Endothelial cell of umbilical vein (primary cell): Measurements from ENCODE around the gene UST. TPM values are rescaled to one million over a fixed set of nuclear protein-coding genes. Genes with fewer than 3 reads are reported as not detected.
A peak's percentile ranks its signal among the peaks of the same experiment; 100 is the strongest.

Experiments used
- BruUV-seq: library from RNA; stranded (reverse); fragments of 400-500 nt; replicated peaks from 2 replicates; lab custom pipeline; 2021; lab: Mats Ljungman, UMichigan
- CTCF ChIA-PET: fragments of 300-600, 350-600 bp; sonication (Branson Sonifier 250); formaldehyde crosslinking; loops from one replicate; lab custom pipeline; 2021; ENCODE audit warnings: antibody characterized with exemption, inconsistent platforms; lab: Charles Lee
- POLR2A ChIA-PET: fragments of 300-600, 350-600 bp; sonication (Branson Sonifier 250); formaldehyde crosslinking; loops from one replicate; lab custom pipeline; 2021; ENCODE audit warnings: antibody characterized with exemption, inconsistent platforms; lab: Charles Lee
- DNase-seq: peaks from one replicate; pipeline ENCODE4 v3.0.0-alpha.2; 2011; ENCODE audit warnings: low read depth, low spot score
- FAIRE-seq: peaks from 2 replicates; lab custom pipeline; 2011; peaks lifted over from hg19 to GRCh38; lab: Jason Lieb, UNC
- H2AFZ ChIP-seq: 2 replicates; pipeline ENCODE4 v1.6.0; 2012; ENCODE audit warnings: low read depth, low read length, control low read depth, inconsistent platforms
- H3K27ac ChIP-seq: 2 replicates; pipeline ENCODE4 v1.5.1; 2011; ENCODE audit warnings: low read depth, mild to moderate bottlenecking, control low read depth, low read length, moderate library complexity; ENCODE audit not compliant: insufficient read depth
- H3K27me3 ChIP-seq, 2 experiments: 2 replicates each; pipeline versions ENCODE4 v1.6.0 to v1.6.1; 2011; ENCODE audit warnings: low read length in 2 of 2, mixed read lengths in 1 of 2; ENCODE audit not compliant: control insufficient read depth in 2 of 2, insufficient read depth in 2 of 2
- H3K36me3 ChIP-seq, 2 experiments: 2 replicates in 1 of 2; 3 replicates in 1 of 2; pipeline ENCODE4 v1.5.1; 2011; ENCODE audit warnings: low read length in 2 of 2, mild to moderate bottlenecking in 1 of 2, moderate library complexity in 1 of 2; ENCODE audit not compliant: control insufficient read depth in 2 of 2, insufficient read depth in 2 of 2; ENCODE audit errors: extremely low read depth in 1 of 2
- H3K4me1 ChIP-seq: 3 replicates; pipeline ENCODE4 v1.5.1; 2011; ENCODE audit warnings: mild to moderate bottlenecking, low read length; ENCODE audit not compliant: control insufficient read depth, insufficient read depth; ENCODE audit errors: extremely low read depth
- H3K4me2 ChIP-seq: 2 replicates; pipeline ENCODE4 v1.6.1; 2011; ENCODE audit warnings: low read length, control low read depth, mixed read lengths; ENCODE audit not compliant: insufficient read depth
- H3K4me3 ChIP-seq, 3 experiments: fragments of 200-600 bp in 1 of 3; sonication (generic), shearing (Covaris generic) in 1 of 3; replicated peaks in 1 of 3; 2 replicates each; pipeline ENCODE4 v1.5.1; 2011 to 2016; ENCODE audit warnings: control low read depth in 3 of 3, low read length in 3 of 3, mild to moderate bottlenecking in 2 of 3, inconsistent platforms in 1 of 3, low read depth in 1 of 3, moderate library complexity in 1 of 3; ENCODE audit not compliant: insufficient read depth in 1 of 3
- H3K79me2 ChIP-seq: 2 replicates; pipeline ENCODE4 v1.6.0; 2012; ENCODE audit warnings: low read length, inconsistent platforms; ENCODE audit not compliant: control insufficient read depth, insufficient read depth
- H3K9ac ChIP-seq: replicated peaks from 2 replicates; pipeline ENCODE3; 2011; ENCODE audit warnings: low read length, control low read depth; ENCODE audit not compliant: insufficient read depth; ENCODE audit errors: extremely low read depth
- H3K9me1 ChIP-seq: replicated peaks from 3 replicates; pipeline ENCODE4 v1.6.0; 2011; ENCODE audit warnings: mild to moderate bottlenecking, low read length; ENCODE audit not compliant: control insufficient read depth, insufficient read depth; ENCODE audit errors: extremely low read depth
- H3K9me3 ChIP-seq: replicated peaks from 2 replicates; pipeline ENCODE4 v1.5.1; 2012; ENCODE audit warnings: low read length, inconsistent platforms; ENCODE audit not compliant: control insufficient read depth, insufficient read depth
- H4K20me1 ChIP-seq: replicated peaks from 2 replicates; pipeline ENCODE3; 2011; ENCODE audit warnings: mild to moderate bottlenecking, low read length; ENCODE audit not compliant: control insufficient read depth, insufficient read depth; ENCODE audit errors: extremely low read depth
- CTCF ChIP-seq, 2 donors: IDR thresholded peaks; 1 replicate in 1 of 2; 2 replicates in 1 of 2; pipeline ENCODE4 v1.5.1; 2011; ENCODE audit warnings: low read length in 2 of 2, mild to moderate bottlenecking in 2 of 2, moderate library complexity in 2 of 2, control low read depth in 1 of 2, inconsistent platforms in 1 of 2, low read depth in 1 of 2; ENCODE audit not compliant: insufficient read depth in 1 of 2; ENCODE audit errors: extremely low read depth in 1 of 2
- EZH2 ChIP-seq: IDR thresholded peaks from 2 replicates; pipeline ENCODE4 v1.6.1; 2012; ENCODE audit warnings: borderline replicate concordance, low read depth, mild to moderate bottlenecking, moderate library complexity, low read length, inconsistent platforms; ENCODE audit not compliant: severe bottlenecking
- FOS ChIP-seq: IDR thresholded peaks from 2 replicates; pipeline ENCODE4 v1.6.1; 2011; ENCODE audit warnings: mild to moderate bottlenecking, low read length, moderate library complexity, borderline replicate concordance; ENCODE audit not compliant: insufficient read depth
- GATA2 ChIP-seq: IDR thresholded peaks from 2 replicates; pipeline ENCODE4 v1.7.0; 2011; ENCODE audit warnings: low read depth, mild to moderate bottlenecking, moderate library complexity, mixed read lengths, low read length; ENCODE audit not compliant: insufficient read length, insufficient read depth
- JUN ChIP-seq: IDR thresholded peaks from 2 replicates; pipeline ENCODE4 v1.6.1; 2011; ENCODE audit warnings: borderline replicate concordance, low read depth; ENCODE audit not compliant: insufficient read length, insufficient read depth
- MAX ChIP-seq: IDR thresholded peaks from 2 replicates; pipeline ENCODE4 v1.6.1; 2011; ENCODE audit not compliant: insufficient read depth, insufficient read length
- MYC ChIP-seq: IDR thresholded peaks from one replicate; pipeline ENCODE4 v1.6.1; 2011; ENCODE audit warnings: mild to moderate bottlenecking, low read depth, low read length
- POLR2A ChIP-seq: IDR thresholded peaks from 2 replicates; pipeline ENCODE4 v1.6.1; 2012; ENCODE audit warnings: low read depth, mild to moderate bottlenecking, control low read depth, low read length
- POLR2AphosphoS5 ChIP-seq: IDR thresholded peaks from 2 replicates; pipeline ENCODE4 v1.6.1; 2012; ENCODE audit warnings: low read depth, mild to moderate bottlenecking, control low read depth, low read length, moderate library complexity; ENCODE audit not compliant: insufficient read depth
- dilution Hi-C: fragments of 300-500 bp; cut with MboI; formaldehyde crosslinking; loops from one replicate; pipeline ENCODE4 v1.15.0; 2019; ENCODE audit warnings: low sequenced_read_pairs; ENCODE audit not compliant: extremely low pct_ligation_motif_present
- intact Hi-C: fragments of 100-400 bp; cut with micrococcal nuclease; formaldehyde crosslinking; loops from one replicate; pipeline ENCODE4 v1.10.0; 2022
- polyA plus RNA-seq, 4 experiments: library from polyadenylated mRNA; depleted of rRNA in 3 of 4; stranded (reverse) in 3 of 4; unstranded in 1 of 4; fragments of >200 nt; gene quantifications; 2 replicates each; pipeline versions ENCODE4 v1.2.1 to v1.2.3, GENCODE V29; 2011 to 2012; ENCODE audit warnings: missing spikeins in 1 of 4
- total RNA-seq: library from RNA; stranded (reverse); gene quantifications from 2 replicates; pipeline ENCODE4 v1.2.3, GENCODE V29; 2021

UST gene
- total and polyA plus RNA-seq, 2 donors (not counting 3 experiments of a cell fraction or from before 2014, with no cell fraction given) = 0.26 to 0.84 TPM

GRCh38 chr6:149014631-149015534 lies 268.1 kb downstream of the UST start:
- no peak overlapping the region for H3K27ac ChIP-seq
- H2AFZ ChIP-seq = no peak overlapping the region
- BruUV-seq = no TSS peak
- no peak overlapping the region for H3K4me2 ChIP-seq
- H4K20me1 ChIP-seq = no peaks in the 10 kb centered on the region
- H3K4me1 ChIP-seq = no peaks in the 10 kb centered on the region
- POLR2A ChIA-PET = no interaction called here
- H3K9ac ChIP-seq = no peak overlapping the region
- dilution Hi-C loops (no loop called here), intact Hi-C loops (no loop called here)
- peak; percentile 28 for TF ChIP-seq FOS
- no peak for TF ChIP-seq POLR2A
- H3K36me3 ChIP-seq = no peaks in the 10 kb centered on the region
- FAIRE-seq = no peak
- H3K4me3 ChIP-seq = no peak overlapping the region
- DNase-seq = no peak
- H3K79me2 ChIP-seq = no peaks in the 10 kb centered on the region
- H3K27me3 ChIP-seq = peaks cover 0 to 1% of the 10 kb centered on the region in 2 experiments
- H3K9me1 ChIP-seq = no peaks in the 10 kb centered on the region
- no peaks in the 10 kb centered on the region for H3K9me3 ChIP-seq
- CTCF ChIA-PET = interaction anchor here (2.1 kb wide), 1 partner anchor 14 kb away, joined by 6 read pairs; no protein-coding TSS in a partner anchor

DNA sequence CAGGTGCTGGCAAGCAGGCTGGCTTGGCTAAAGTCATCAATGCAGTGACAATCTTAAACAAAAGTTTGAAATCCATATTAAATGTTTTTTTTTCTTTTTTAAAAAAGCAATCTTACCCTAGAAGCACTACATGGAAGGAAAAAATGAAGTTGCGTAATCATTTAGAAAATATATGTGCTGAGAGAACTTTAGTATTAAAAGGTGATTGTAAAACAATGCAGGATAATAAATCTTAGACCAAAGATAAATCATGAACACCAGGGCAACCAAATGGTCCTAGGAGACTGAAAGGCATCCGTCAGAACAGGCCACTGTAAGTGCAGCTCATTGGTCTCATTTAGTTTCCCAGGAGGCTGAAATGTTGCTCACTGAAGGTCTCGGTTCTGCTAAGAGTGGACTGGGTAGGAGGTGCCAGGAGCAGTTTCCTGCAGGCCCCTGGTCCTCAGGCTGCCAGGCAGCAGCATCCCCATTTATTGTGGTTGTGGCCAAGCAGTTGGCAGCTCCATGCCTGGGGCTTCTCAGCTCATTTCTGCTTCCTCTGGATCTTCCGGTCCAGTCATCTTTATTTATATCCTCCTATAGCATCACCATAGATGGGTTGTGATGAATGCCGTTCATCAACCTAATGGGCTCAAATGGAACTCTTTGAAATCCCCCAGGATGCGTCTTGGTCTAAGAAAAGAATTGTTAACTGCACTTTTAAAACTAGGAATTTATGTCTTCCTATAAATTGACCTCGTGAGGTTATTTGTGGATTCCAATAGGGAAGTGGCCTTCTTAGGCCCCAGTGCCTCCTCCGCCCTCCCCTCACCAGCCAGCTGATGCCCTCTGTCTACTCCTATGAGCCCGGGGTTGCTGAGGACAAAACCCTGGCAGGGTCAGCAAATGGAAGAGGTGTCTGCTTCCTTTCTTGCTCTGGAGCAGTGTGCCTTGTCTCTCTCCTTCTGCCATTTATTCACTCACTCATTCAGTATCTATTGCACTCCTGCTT lies 269.0 kb downstream of the UST start:
- BruUV-seq = no TSS peak
- intact Hi-C loops (no loop called here), dilution Hi-C loops (no loop called here)
- Histone ChIP-seq H3K4me3 (no peak overlapping the region), H2AFZ (no peak overlapping the region), H3K4me2 (no peak overlapping the region), H3K9me1 (no peaks in the 10 kb centered on the region), H3K79me2 (no peaks in the 10 kb centered on the region), H3K9me3 (no peaks in the 10 kb centered on the region), H4K20me1 (no peaks in the 10 kb centered on the region), H3K27me3 (peaks cover 0 to 1% of the 10 kb centered on the region in 2 experiments), H3K4me1 (no peaks in the 10 kb centered on the region), H3K36me3 (no peaks in the 10 kb centered on the region), H3K27ac (no peak overlapping the region), H3K9ac (no peak overlapping the region)
- FAIRE-seq (no peak), DNase-seq (no peak)
- ChIA-PET POLR2A (no interaction called here), CTCF (interaction anchor here (2.1 kb wide), 1 partner anchor 13 kb away, joined by 6 read pairs; no protein-coding TSS in a partner anchor)
- TF ChIP-seq MYC (no peak), GATA2 (no peak), POLR2A (no peak), EZH2 (no peak), FOS (no peak), CTCF (IDR thresholded peaks at IDR 0.05; ENCODE audit: extremely low read depth in 1 of 2, insufficient read depth in 1 of 2, low read depth in 1 of 2, low read length in 2 of 2) (no peak), POLR2AphosphoS5 (no peak), MAX (no peak), JUN (no peak)
